Kidney glomerular epithelial cell (primary cell): ENCODE data around the gene SETDB2.
A peak's percentile ranks its signal among the peaks of the same experiment; 100 is the strongest.

ENCODE experiments used
- DNase-seq: peaks from one replicate; lab custom pipeline; 2025; lab: John Stamatoyannopoulos, UW

Gene SETDB2, protein sequence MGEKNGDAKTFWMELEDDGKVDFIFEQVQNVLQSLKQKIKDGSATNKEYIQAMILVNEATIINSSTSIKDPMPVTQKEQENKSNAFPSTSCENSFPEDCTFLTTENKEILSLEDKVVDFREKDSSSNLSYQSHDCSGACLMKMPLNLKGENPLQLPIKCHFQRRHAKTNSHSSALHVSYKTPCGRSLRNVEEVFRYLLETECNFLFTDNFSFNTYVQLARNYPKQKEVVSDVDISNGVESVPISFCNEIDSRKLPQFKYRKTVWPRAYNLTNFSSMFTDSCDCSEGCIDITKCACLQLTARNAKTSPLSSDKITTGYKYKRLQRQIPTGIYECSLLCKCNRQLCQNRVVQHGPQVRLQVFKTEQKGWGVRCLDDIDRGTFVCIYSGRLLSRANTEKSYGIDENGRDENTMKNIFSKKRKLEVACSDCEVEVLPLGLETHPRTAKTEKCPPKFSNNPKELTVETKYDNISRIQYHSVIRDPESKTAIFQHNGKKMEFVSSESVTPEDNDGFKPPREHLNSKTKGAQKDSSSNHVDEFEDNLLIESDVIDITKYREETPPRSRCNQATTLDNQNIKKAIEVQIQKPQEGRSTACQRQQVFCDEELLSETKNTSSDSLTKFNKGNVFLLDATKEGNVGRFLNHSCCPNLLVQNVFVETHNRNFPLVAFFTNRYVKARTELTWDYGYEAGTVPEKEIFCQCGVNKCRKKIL

DNA sequence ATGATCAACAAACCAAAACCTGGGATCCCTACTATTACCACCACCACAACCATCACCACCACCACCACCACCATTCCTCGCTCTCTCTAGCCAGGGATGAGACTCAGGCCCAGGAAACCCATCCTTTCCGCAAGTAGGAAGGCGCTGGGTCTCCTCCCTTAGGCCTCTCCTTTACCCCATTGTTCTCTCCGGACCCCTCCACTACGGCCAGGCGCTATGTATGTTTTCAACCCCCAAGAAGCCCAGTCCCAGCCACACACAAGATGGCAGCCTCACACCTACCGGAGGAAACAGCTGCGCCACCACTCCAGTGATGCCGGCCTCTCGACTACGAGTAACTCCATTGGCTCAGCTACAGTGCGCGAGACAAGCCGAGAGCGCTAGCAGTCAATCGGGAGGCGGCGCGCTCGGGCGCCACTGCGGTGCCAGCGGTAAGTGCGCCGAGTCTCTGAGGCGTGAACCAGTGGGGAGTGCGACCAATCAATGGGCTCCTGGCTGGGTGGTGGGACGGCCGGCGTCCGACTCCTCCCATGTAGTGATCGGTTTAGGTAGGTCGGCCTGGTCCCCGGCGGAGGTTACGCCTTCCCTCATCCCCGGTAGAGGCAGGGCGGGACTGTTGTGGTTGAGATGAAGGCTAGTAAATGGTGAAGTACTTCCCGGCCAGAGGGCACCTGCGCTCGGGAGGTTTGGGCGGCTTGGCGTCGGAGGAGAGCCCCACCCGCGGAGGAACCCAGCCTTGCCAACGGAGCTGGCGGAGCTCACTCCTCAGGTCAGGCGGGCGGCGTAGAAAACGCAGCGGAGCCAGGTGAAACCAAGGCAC is at the start of gene SETDB2, which contains the start of gene CAB39L:
Gene SETDB2 (plus strand): TSS at position 571 of the 820 bp plus-strand sequence. CDS start 7,620 bp downstream, outside the sequence.
Gene CAB39L (minus strand): TSS at position 361 of the 820 bp plus-strand sequence. CDS start 61,154 bp downstream, outside the sequence.
- peak; percentile 95 for DNase-seq

DNA sequence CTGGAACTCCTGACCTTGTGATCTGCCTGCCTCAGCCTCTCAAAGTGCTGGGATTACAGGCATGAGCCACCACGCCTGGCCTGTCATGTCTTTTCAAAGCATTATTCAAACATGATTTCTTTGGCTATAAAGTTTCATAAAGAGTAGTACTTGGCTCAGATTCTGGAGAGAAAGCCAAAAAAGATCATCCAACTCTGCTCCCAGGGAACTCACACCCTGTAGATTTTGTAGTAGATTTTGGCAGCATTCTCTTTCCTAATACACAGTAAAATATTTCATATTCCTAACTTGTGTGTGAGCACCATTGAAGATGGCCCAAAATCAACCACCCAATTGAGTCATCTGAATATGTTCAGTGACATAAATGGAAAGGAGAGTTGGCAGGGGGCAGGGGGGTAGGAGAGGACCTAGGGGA is 48.6 kb upstream of the SETDB2 start:
- no peak for DNase-seq

DNA sequence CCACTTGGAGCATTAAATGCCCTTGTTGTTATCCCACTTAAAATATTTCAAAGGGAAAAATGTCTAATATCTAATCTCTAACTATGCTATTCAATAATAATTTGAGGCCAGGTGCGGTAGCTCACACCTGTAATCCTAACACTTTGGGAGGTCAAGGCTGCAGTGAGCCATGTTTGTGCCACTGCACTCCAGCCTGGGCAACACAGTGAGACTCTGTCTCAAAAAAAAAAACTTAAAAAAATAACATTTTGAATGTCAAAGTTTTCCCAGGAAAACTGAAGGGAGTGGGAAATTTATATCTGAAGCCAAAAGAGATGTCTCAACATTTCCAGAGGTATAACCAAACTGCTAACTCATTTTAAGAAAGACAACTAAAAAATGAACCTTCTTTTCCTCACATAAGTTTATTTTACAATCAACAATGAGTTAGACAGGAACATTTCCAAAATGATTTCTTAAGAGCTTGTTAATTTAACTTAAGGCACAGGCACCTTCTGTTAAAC is 48.1 kb upstream of the SETDB2 start:
- DNase-seq: no peak

DNA sequence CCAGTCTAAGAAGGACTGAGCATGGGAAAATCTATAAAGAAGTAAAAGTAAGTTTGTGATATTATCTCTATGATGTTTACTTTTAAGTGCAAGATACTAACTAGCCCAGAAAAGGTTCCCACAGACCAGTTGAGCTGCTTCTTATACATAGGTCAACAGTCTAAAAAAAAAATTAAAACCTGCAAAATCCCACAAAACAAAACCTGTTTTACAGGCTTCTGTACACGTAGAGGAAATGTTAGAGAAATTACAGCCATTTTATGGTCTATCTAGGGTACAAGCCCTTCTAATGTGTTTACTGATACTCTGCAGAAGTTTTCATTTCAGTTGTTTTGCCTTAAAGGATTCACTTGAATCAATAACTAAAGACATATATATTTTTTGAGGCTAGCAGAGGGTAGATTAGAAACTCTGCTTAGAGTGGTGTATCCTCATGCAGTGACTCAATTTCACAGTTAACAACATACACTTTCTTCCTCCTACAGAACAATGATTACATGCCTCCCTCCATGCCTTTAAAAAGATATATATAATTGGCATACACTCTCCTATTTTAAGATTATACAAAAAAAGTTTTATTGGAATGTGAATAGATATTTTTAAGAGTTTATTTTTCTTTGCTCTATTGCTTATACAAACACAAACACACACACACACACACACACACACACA is 44.1 kb upstream of the SETDB2 start:
- DNase-seq: no peak

GRCh38 chr13:49400755-49401659 is 43.1 kb upstream of the SETDB2 start:
- DNase-seq: no peak

- no peak for DNase-seq
Measured at GRCh38 chr13:49403996-49404702, 39.9 kb upstream of the SETDB2 start.

DNA sequence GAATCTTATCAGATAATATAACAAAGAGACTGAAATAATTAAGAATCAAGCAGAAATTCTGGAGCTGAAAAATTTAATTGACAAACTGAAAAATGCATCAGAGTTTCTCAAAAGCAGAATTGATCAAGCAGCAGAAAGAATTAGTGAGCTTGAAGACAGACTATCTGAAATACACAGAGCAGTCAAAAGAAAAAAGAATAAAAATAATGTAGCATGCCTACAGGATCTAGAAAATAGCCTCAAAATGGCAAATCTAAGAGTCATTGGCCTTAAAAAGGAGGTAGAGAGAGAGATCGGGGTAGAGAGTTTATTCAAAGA is 39.4 kb upstream of the SETDB2 start:
- DNase-seq: no peak

GRCh38 chr13:49407068-49407467 is 37.0 kb upstream of the SETDB2 start:
- DNase-seq: no peak

- DNase-seq: no peak
Measured at GRCh38 chr13:49407936-49408335, 36.1 kb upstream of the SETDB2 start.

- DNase-seq: no peak
Measured at GRCh38 chr13:49409008-49409407, 35.1 kb upstream of the SETDB2 start.

DNA sequence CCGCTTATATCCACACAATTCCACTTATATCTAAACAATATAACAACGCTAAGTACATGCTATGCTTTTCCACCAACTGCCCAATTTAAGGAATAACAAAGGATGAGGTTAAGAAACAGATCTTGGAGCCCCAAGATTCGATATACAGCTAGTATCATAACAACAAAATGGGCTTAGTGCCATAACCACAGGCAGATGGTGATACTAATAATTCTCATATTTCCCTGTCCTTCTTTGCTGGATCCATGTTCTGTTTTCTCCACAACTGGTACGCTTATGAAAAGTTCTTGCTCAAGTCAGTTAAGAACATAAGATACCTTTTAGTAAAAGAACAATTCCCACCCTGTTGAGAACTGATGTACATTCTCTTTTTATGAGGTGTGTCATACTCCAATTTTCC is 34.1 kb upstream of the SETDB2 start:
- DNase-seq: no peak

- no peak for DNase-seq
Measured at GRCh38 chr13:49410477-49410876, 33.6 kb upstream of the SETDB2 start.

- no peak for DNase-seq
Measured at GRCh38 chr13:49411353-49411752, 32.7 kb upstream of the SETDB2 start.

DNA sequence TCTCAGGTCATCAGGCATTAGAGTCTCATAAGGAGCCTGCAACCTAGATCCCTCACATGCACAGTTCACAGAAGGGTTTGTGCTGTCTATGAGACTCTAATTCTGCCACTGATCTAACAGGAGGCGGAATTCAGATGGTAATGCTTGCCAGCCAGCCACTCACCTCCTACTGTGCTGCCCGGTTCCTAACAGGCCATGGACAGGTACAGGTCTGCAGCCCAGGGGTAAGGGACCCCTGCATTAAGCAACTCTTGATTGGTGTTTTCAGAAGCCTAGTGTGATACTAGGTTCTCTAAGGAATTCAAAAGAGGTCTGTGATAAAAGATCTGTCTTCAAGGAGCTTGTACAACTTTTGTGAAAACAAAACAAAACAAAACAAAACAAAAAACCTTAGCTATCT is 31.3 kb upstream of the SETDB2 start:
- DNase-seq: no peak

GRCh38 chr13:49417161-49417560 is 26.9 kb upstream of the SETDB2 start:
- DNase-seq: no peak

GRCh38 chr13:49418206-49418605 is 25.9 kb upstream of the SETDB2 start:
- no peak for DNase-seq

DNA sequence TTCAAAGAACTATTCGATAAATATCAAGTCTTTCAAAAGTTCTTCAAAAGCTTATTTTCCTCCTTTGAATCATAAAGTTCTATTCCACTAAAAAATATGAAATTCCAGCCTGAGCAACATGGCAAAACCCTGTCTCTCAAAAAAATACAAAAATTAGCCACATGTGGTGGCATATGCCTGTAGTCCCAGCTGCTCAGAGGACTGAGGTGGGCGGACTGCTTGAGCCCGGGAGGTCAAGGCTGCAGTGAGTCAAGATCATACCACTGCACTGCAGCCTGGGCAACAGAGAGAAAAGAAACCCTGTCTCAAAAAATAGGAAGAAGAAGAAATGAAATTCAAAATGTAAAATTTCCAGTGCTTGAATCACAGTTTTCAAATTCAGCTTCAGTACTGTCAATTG is 24.8 kb upstream of the SETDB2 start:
- peak; percentile 17 for DNase-seq

GRCh38 chr13:49421391-49421790 is 22.7 kb upstream of the SETDB2 start:
- DNase-seq: no peak

DNA sequence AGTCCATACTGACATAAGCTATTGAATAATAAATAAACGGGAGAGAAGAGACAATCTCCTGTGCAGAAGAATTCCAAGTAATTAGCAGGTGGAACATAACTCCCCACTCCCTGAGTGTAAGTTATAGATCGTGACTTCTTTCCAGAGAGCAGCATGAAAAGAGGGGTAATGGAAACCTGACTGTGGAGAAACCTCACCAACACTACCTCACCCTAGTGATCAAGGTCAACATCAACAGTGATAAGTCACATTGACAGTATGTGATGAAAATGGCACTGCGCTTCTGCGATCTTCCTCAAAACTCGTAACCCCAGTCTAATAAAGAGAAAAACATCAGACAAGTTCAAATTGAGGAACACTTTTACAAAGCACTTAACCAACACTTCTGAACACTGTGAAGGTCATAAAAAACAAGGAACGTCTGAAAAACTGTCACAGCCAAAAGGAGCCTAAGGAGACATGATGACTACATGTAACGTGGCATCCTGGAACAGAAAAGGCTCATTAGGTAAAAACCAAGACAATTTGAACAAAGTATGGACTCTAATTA is 20.0 kb upstream of the SETDB2 start:
- no peak for DNase-seq
